GM23338 (cell line): ENCODE data around the gene MBD3L5.

Experiments used
- CREB1 ChIP-seq: fragments of 250-450 bp; sonication (Bioruptor Pico); IDR thresholded peaks from 2 replicates; pipeline ENCODE4 v1.5.0; 2020; ENCODE audit warnings: low read depth, mild to moderate bottlenecking, moderate library complexity
- CTCF ChIP-seq, 2 experiments: fragments of 200-600 bp in 1 of 2; sonication (generic) in 1 of 2; conservative IDR thresholded peaks; 2 replicates each; pipeline versions ENCODE4 v1.5.1 to v1.6.1; 2016 to 2017; ENCODE audit warnings: antibody characterized with exemption in 2 of 2, low read depth in 2 of 2, mild to moderate bottlenecking in 2 of 2, moderate library complexity in 1 of 2
- EZH2 ChIP-seq: fragments of 200-600 bp; sonication (generic); IDR thresholded peaks from one replicate; pipeline ENCODE4 v1.8.0; 2017; ENCODE audit warnings: antibody characterized with exemption, mild to moderate bottlenecking, low read depth; ENCODE audit not compliant: unreplicated experiment
- EZH2phosphoT487 ChIP-seq: fragments of 200-600 bp; sonication (generic); IDR thresholded peaks from one replicate; pipeline ENCODE4 v1.8.1; 2018; ENCODE audit warnings: antibody characterized with exemption; ENCODE audit not compliant: unreplicated experiment
- JUNB ChIP-seq: IDR thresholded peaks from one replicate; pipeline ENCODE4 v1.6.1; 2016; ENCODE audit warnings: antibody characterized with exemption; ENCODE audit not compliant: unreplicated experiment
- POLR2AphosphoS5 ChIP-seq: IDR thresholded peaks from 2 replicates; pipeline ENCODE4 v1.6.1; 2016; ENCODE audit warnings: antibody characterized with exemption, low read depth
- REST ChIP-seq: IDR thresholded peaks from one replicate; pipeline ENCODE4 v1.6.1; 2018; ENCODE audit warnings: antibody characterized with exemption; ENCODE audit not compliant: unreplicated experiment
- STAT1 ChIP-seq: IDR thresholded peaks from one replicate; pipeline ENCODE4 v1.6.1; 2016; ENCODE audit warnings: antibody characterized with exemption; ENCODE audit not compliant: unreplicated experiment
- ZNF114 ChIP-seq: fragments of 250-450 bp; sonication (Bioruptor Pico); IDR thresholded peaks from 2 replicates; pipeline ENCODE4 v1.5.0; 2020; ENCODE audit warnings: mild to moderate bottlenecking, moderate library complexity
- TF ChIP-seq, protein P1 (sequence below): fragments of 250-450 bp; sonication (Bioruptor Pico); IDR thresholded peaks from 2 replicates; pipeline ENCODE4 v1.5.0; 2020; ENCODE audit warnings: mild to moderate bottlenecking, moderate library complexity

- TF ChIP-seq CREB1 (CRISPR knock-in tag) (no peak), CTCF (conservative IDR thresholded peaks at IDR 0.05; ENCODE audit: low read depth in 2 of 2) (no peak), REST (no peak), EZH2 (no peak), POLR2AphosphoS5 (no peak), EZH2phosphoT487 (no peak), ZNF114 (CRISPR knock-in tag) (no peak), JUNB (no peak), STAT1 (no peak)
- TF ChIP-seq, protein P1, sequence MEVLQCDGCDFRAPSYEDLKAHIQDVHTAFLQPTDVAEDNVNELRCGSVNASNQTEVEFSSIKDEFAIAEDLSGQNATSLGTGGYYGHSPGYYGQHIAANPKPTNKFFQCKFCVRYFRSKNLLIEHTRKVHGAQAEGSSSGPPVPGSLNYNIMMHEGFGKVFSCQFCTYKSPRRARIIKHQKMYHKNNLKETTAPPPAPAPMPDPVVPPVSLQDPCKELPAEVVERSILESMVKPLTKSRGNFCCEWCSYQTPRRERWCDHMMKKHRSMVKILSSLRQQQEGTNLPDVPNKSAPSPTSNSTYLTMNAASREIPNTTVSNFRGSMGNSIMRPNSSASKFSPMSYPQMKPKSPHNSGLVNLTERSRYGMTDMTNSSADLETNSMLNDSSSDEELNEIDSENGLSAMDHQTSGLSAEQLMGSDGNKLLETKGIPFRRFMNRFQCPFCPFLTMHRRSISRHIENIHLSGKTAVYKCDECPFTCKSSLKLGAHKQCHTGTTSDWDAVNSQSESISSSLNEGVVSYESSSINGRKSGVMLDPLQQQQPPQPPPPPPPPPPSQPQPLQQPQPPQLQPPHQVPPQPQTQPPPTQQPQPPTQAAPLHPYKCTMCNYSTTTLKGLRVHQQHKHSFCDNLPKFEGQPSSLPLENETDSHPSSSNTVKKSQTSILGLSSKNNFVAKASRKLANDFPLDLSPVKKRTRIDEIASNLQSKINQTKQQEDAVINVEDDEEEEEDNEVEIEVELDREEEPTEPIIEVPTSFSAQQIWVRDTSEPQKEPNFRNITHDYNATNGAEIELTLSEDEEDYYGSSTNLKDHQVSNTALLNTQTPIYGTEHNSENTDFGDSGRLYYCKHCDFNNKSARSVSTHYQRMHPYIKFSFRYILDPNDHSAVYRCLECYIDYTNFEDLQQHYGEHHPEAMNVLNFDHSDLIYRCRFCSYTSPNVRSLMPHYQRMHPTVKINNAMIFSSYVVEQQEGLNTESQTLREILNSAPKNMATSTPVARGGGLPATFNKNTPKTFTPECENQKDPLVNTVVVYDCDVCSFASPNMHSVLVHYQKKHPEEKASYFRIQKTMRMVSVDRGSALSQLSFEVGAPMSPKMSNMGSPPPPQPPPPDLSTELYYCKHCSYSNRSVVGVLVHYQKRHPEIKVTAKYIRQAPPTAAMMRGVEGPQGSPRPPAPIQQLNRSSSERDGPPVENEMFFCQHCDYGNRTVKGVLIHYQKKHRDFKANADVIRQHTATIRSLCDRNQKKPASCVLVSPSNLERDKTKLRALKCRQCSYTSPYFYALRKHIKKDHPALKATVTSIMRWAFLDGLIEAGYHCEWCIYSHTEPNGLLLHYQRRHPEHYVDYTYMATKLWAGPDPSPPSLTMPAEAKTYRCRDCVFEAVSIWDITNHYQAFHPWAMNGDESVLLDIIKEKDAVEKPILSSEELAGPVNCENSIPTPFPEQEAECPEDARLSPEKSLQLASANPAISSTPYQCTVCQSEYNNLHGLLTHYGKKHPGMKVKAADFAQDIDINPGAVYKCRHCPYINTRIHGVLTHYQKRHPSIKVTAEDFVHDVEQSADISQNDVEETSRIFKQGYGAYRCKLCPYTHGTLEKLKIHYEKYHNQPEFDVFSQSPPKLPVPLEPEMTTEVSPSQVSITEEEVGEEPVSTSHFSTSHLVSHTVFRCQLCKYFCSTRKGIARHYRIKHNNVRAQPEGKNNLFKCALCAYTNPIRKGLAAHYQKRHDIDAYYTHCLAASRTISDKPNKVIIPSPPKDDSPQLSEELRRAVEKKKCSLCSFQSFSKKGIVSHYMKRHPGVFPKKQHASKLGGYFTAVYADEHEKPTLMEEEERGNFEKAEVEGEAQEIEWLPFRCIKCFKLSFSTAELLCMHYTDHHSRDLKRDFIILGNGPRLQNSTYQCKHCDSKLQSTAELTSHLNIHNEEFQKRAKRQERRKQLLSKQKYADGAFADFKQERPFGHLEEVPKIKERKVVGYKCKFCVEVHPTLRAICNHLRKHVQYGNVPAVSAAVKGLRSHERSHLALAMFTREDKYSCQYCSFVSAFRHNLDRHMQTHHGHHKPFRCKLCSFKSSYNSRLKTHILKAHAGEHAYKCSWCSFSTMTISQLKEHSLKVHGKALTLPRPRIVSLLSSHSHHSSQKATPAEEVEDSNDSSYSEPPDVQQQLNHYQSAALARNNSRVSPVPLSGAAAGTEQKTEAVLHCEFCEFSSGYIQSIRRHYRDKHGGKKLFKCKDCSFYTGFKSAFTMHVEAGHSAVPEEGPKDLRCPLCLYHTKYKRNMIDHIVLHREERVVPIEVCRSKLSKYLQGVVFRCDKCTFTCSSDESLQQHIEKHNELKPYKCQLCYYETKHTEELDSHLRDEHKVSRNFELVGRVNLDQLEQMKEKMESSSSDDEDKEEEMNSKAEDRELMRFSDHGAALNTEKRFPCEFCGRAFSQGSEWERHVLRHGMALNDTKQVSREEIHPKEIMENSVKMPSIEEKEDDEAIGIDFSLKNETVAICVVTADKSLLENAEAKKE (CRISPR knock-in tag): no peak
These were observed 19.4 kb upstream of the MBD3L5 start for GRCh38 chr19:7010722-7011593.
